Measurements from ENCODE around the gene ACKR2.

The ACKR2 gene

GRCh38 chr3:42830437-42831320 lies 21.4 kb downstream of the ACKR2 start:
- Histone ChIP-seq H3K27ac (ENCODE audit: low read depth, low read length, severe bottlenecking) (no peak overlapping the region), H3K4me1 (ENCODE audit: control insufficient read depth, insufficient read depth, low read length, poor library complexity, severe bottlenecking) (no peaks in the 10 kb centered on the region), H3K36me3 (ENCODE audit: control insufficient read depth, insufficient read depth, low read length) (no peaks in the 10 kb centered on the region), H3K4me3 (ENCODE audit: extremely low read depth, insufficient read depth, low read length, poor library complexity, severe bottlenecking) (no peak overlapping the region), H3K9me3 (ENCODE audit: control insufficient read depth, low read length) (no peaks in the 10 kb centered on the region)
- WGBS, 2 experiments (ENCODE audit: insufficient coverage in 2 of 2): 49 to 52% methylated on average over 5 of the region's 7 CpGs

GRCh38 chr3:42831321-42831713 lies 22.1 kb downstream of the ACKR2 start:
- Histone ChIP-seq H3K9me3 (ENCODE audit: control insufficient read depth, low read length) (no peaks in the 10 kb centered on the region), H3K4me3 (ENCODE audit: extremely low read depth, insufficient read depth, low read length, poor library complexity, severe bottlenecking) (no peak overlapping the region), H3K4me1 (ENCODE audit: control insufficient read depth, insufficient read depth, low read length, poor library complexity, severe bottlenecking) (no peaks in the 10 kb centered on the region), H3K36me3 (ENCODE audit: control insufficient read depth, insufficient read depth, low read length) (no peaks in the 10 kb centered on the region), H3K27ac (ENCODE audit: low read depth, low read length, severe bottlenecking) (no peak overlapping the region)
- 31 to 38% methylated on average over 3 of the region's 3 CpGs for WGBS, 2 experiments (ENCODE audit: insufficient coverage in 2 of 2)

- H3K27ac ChIP-seq (ENCODE audit: low read depth, low read length, severe bottlenecking): no peak overlapping the region
- H3K4me1 ChIP-seq (ENCODE audit: control insufficient read depth, insufficient read depth, low read length, poor library complexity, severe bottlenecking): no peaks in the 10 kb centered on the region
- H3K4me3 ChIP-seq (ENCODE audit: extremely low read depth, insufficient read depth, low read length, poor library complexity, severe bottlenecking): no peak overlapping the region
- H3K36me3 ChIP-seq (ENCODE audit: control insufficient read depth, insufficient read depth, low read length): no peaks in the 10 kb centered on the region
- no peaks in the 10 kb centered on the region for H3K9me3 ChIP-seq (ENCODE audit: control insufficient read depth, low read length)
- 90 to 97% methylated on average over 3 to 4 of the region's 5 CpGs for WGBS, 2 experiments (ENCODE audit: insufficient coverage in 2 of 2)
Measured at GRCh38 chr3:42836150-42837123, 27.2 kb downstream of the ACKR2 start.

GRCh38 chr3:42838571-42838970 lies 29.3 kb downstream of the ACKR2 start:
- 100% methylated on average over 1 of the region's 4 CpGs; no CpG with 5 or more reads in 1 of the 2 experiments for WGBS, 2 experiments (ENCODE audit: insufficient coverage in 2 of 2)
- H3K9me3 ChIP-seq (ENCODE audit: control insufficient read depth, low read length): no peaks in the 10 kb centered on the region
- no peak overlapping the region for H3K4me3 ChIP-seq (ENCODE audit: extremely low read depth, insufficient read depth, low read length, poor library complexity, severe bottlenecking)
- no peaks in the 10 kb centered on the region for H3K36me3 ChIP-seq (ENCODE audit: control insufficient read depth, insufficient read depth, low read length)
- no peaks in the 10 kb centered on the region for H3K4me1 ChIP-seq (ENCODE audit: control insufficient read depth, insufficient read depth, low read length, poor library complexity, severe bottlenecking)
- no peak overlapping the region for H3K27ac ChIP-seq (ENCODE audit: low read depth, low read length, severe bottlenecking)

GRCh38 chr3:42839616-42840015 lies 30.4 kb downstream of the ACKR2 start:
- Histone ChIP-seq H3K36me3 (ENCODE audit: control insufficient read depth, insufficient read depth, low read length) (no peaks in the 10 kb centered on the region), H3K9me3 (ENCODE audit: control insufficient read depth, low read length) (no peaks in the 10 kb centered on the region), H3K27ac (ENCODE audit: low read depth, low read length, severe bottlenecking) (no peak overlapping the region), H3K4me3 (ENCODE audit: extremely low read depth, insufficient read depth, low read length, poor library complexity, severe bottlenecking) (no peak overlapping the region), H3K4me1 (ENCODE audit: control insufficient read depth, insufficient read depth, low read length, poor library complexity, severe bottlenecking) (peaks cover 4% of the 10 kb centered on the region)
- WGBS, 2 experiments (ENCODE audit: insufficient coverage in 2 of 2): 72% methylated on average over 6 of the region's 7 CpGs

GRCh38 chr3:42841332-42841731 lies 32.1 kb downstream of the ACKR2 start:
- no peaks in the 10 kb centered on the region for H3K36me3 ChIP-seq (ENCODE audit: control insufficient read depth, insufficient read depth, low read length)
- no peak overlapping the region for H3K27ac ChIP-seq (ENCODE audit: low read depth, low read length, severe bottlenecking)
- no peak overlapping the region for H3K4me3 ChIP-seq (ENCODE audit: extremely low read depth, insufficient read depth, low read length, poor library complexity, severe bottlenecking)
- WGBS, 2 experiments (ENCODE audit: insufficient coverage in 2 of 2): 80 to 83% methylated on average over 1 of the region's 1 CpG
- H3K9me3 ChIP-seq (ENCODE audit: control insufficient read depth, low read length): no peaks in the 10 kb centered on the region
- H3K4me1 ChIP-seq (ENCODE audit: control insufficient read depth, insufficient read depth, low read length, poor library complexity, severe bottlenecking): peaks cover 9% of the 10 kb centered on the region

- Histone ChIP-seq H3K4me3 (ENCODE audit: extremely low read depth, insufficient read depth, low read length, poor library complexity, severe bottlenecking) (no peak overlapping the region), H3K36me3 (ENCODE audit: control insufficient read depth, insufficient read depth, low read length) (no peaks in the 10 kb centered on the region), H3K27ac (ENCODE audit: low read depth, low read length, severe bottlenecking) (no peak overlapping the region), H3K9me3 (ENCODE audit: control insufficient read depth, low read length) (no peaks in the 10 kb centered on the region), H3K4me1 (ENCODE audit: control insufficient read depth, insufficient read depth, low read length, poor library complexity, severe bottlenecking) (peaks cover 16% of the 10 kb centered on the region)
- WGBS, 2 experiments (ENCODE audit: insufficient coverage in 2 of 2): 89 to 100% methylated on average over 2 of the region's 6 CpGs
Measured at GRCh38 chr3:42843713-42844411, 34.6 kb downstream of the ACKR2 start.

GRCh38 chr3:42844412-42844713 lies 35.1 kb downstream of the ACKR2 start:
- Histone ChIP-seq H3K36me3 (ENCODE audit: control insufficient read depth, insufficient read depth, low read length) (no peaks in the 10 kb centered on the region), H3K4me1 (ENCODE audit: control insufficient read depth, insufficient read depth, low read length, poor library complexity, severe bottlenecking) (peaks cover 16% of the 10 kb centered on the region), H3K4me3 (ENCODE audit: extremely low read depth, insufficient read depth, low read length, poor library complexity, severe bottlenecking) (no peak overlapping the region), H3K27ac (ENCODE audit: low read depth, low read length, severe bottlenecking) (no peak overlapping the region), H3K9me3 (ENCODE audit: control insufficient read depth, low read length) (no peaks in the 10 kb centered on the region)
- WGBS, 2 experiments (ENCODE audit: insufficient coverage in 2 of 2): 43 to 44% methylated on average over 1 of the region's 1 CpG

GRCh38 chr3:42844815-42845214 lies 35.6 kb downstream of the ACKR2 start:
- Histone ChIP-seq H3K27ac (ENCODE audit: low read depth, low read length, severe bottlenecking) (no peak overlapping the region), H3K4me3 (ENCODE audit: extremely low read depth, insufficient read depth, low read length, poor library complexity, severe bottlenecking) (no peak overlapping the region), H3K4me1 (ENCODE audit: control insufficient read depth, insufficient read depth, low read length, poor library complexity, severe bottlenecking) (peaks cover 16% of the 10 kb centered on the region)

GRCh38 chr3:42846685-42847522 lies 37.7 kb downstream of the ACKR2 start:
- Histone ChIP-seq H3K4me3 (ENCODE audit: extremely low read depth, insufficient read depth, low read length, poor library complexity, severe bottlenecking) (no peak overlapping the region), H3K4me1 (ENCODE audit: control insufficient read depth, insufficient read depth, low read length, poor library complexity, severe bottlenecking) (peaks cover 22% of the 10 kb centered on the region), H3K27ac (ENCODE audit: low read depth, low read length, severe bottlenecking) (no peak overlapping the region), H3K9me3 (ENCODE audit: control insufficient read depth, low read length) (no peaks in the 10 kb centered on the region), H3K36me3 (ENCODE audit: control insufficient read depth, insufficient read depth, low read length) (no peaks in the 10 kb centered on the region)
- 93% methylated on average over 3 of the region's 5 CpGs for WGBS, 2 experiments (ENCODE audit: insufficient coverage in 2 of 2)

More at GRCh38 chr3:42844815-42845214, 35.6 kb downstream of the ACKR2 start:
- WGBS, 2 experiments (ENCODE audit: insufficient coverage in 2 of 2): 92 to 100% methylated on average over 1 of the region's 4 CpGs
- Histone ChIP-seq H3K36me3 (ENCODE audit: control insufficient read depth, insufficient read depth, low read length) (no peaks in the 10 kb centered on the region), H3K9me3 (ENCODE audit: control insufficient read depth, low read length) (no peaks in the 10 kb centered on the region)

Data from mesodermal cell (in vitro differentiated cells).